Stimulated activated CD4-positive, alpha-beta T cell treated with anti-CD3 and anti-CD28 coated beads, Interleukin-4, amount 100 ng/mL, for 24 hours (primary cell): Measurements from ENCODE around the gene CCL11.

ENCODE experiments used
- DNase-seq: peaks from one replicate; pipeline ENCODE4 v3.0.0-alpha.2; 2020

CCL11 gene

GRCh38 chr17:34257986-34258326 lies 27.6 kb upstream of the CCL11 start:
- DNase-seq = no peak

GRCh38 chr17:34259146-34259545 lies 26.4 kb upstream of the CCL11 start:
- no peak for DNase-seq

GRCh38 chr17:34260861-34261260 lies 24.7 kb upstream of the CCL11 start:
- DNase-seq = no peak

- DNase-seq = no peak
Observed at GRCh38 chr17:34261568-34262337, 23.8 kb upstream of the CCL11 start.

GRCh38 chr17:34265711-34266110 lies 19.8 kb upstream of the CCL11 start:
- no peak for DNase-seq

GRCh38 chr17:34269969-34270368 lies 15.6 kb upstream of the CCL11 start, which contains the start of gene CCL7:
Gene CCL7, plus strand, starts transcription at chr17:34270221. Its CDS starts 70 bp downstream, at chr17:34270291.
- no peak for DNase-seq

GRCh38 chr17:34275881-34276280 lies 9.7 kb upstream of the CCL11 start:
- DNase-seq = no peak

- DNase-seq = no peak
Observed at GRCh38 chr17:34276826-34277225, 8.7 kb upstream of the CCL11 start.

GRCh38 chr17:34283571-34283970 lies 2.0 kb upstream of the CCL11 start:
- DNase-seq = no peak

- no peak for DNase-seq
Observed at GRCh38 chr17:34287875-34288274, 2.3 kb downstream of the CCL11 start.

GRCh38 chr17:34290586-34290985 lies 5.0 kb downstream of the CCL11 start:
- no peak for DNase-seq

- no peak for DNase-seq
Observed at GRCh38 chr17:34291721-34292348, 6.3 kb downstream of the CCL11 start.

- DNase-seq = no peak
Observed at GRCh38 chr17:34299027-34299426, 13.5 kb downstream of the CCL11 start.

- no peak for DNase-seq
Observed at GRCh38 chr17:34299956-34300577, 14.5 kb downstream of the CCL11 start.

- no peak for DNase-seq
Observed at GRCh38 chr17:34300652-34301370, 15.3 kb downstream of the CCL11 start.

- DNase-seq = no peak
Observed at GRCh38 chr17:34301986-34302385, 16.4 kb downstream of the CCL11 start.

- DNase-seq = no peak
Observed at GRCh38 chr17:34302636-34303035, 17.1 kb downstream of the CCL11 start.

- DNase-seq = no peak
Observed at GRCh38 chr17:34303606-34304005, 18.1 kb downstream of the CCL11 start.

GRCh38 chr17:34305061-34305460 lies 19.5 kb downstream of the CCL11 start:
- DNase-seq = no peak

GRCh38 chr17:34305606-34306005 lies 20.1 kb downstream of the CCL11 start:
- DNase-seq = no peak

- no peak for DNase-seq
Observed at GRCh38 chr17:34306466-34306865, 20.9 kb downstream of the CCL11 start.

- no peak for DNase-seq
Observed at GRCh38 chr17:34307110-34307509, 21.6 kb downstream of the CCL11 start.

- DNase-seq = no peak
Observed at GRCh38 chr17:34308371-34308770, 22.8 kb downstream of the CCL11 start.

- no peak for DNase-seq
Observed at GRCh38 chr17:34311291-34311690, 25.7 kb downstream of the CCL11 start.
